Measurements from ENCODE around the gene ZBTB7A. TPM values are rescaled to one million over a fixed set of nuclear protein-coding genes. Genes with fewer than 3 reads are reported as not detected.

ZBTB7A gene
- total and polyA plus RNA-seq, 2 experiments from 2014 or later, result 18.6 to 20.5 TPM

DNA sequence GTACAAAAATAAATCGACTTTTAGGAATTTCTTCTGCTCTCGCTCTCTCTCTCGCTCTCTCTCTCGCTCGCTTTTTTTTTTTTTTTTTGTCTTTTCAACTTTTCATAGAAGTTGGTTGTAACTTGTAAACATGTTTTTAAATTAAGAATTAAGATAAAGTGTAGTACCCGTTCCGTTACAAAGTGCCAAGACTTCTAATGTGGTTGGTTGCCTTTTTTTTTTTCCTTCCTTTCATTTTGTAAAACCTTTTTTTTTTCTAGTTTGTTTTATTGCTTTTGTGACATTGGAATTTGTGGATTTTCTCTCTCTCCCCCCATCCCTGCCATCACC, 20.4 kb downstream of the ZBTB7A start:
- Histone ChIP-seq H3K9me3 (ENCODE audit: low read depth) (no peaks in the 10 kb centered on the region), H3K27ac (no peak overlapping the region), H3K4me3 (no peak overlapping the region), H3K27me3 (no peaks in the 10 kb centered on the region), H3K36me3 (peaks cover 5% of the 10 kb centered on the region), H3K4me1 (ENCODE audit: low read depth) (no peaks in the 10 kb centered on the region)
- TF ChIP-seq, protein P1, sequence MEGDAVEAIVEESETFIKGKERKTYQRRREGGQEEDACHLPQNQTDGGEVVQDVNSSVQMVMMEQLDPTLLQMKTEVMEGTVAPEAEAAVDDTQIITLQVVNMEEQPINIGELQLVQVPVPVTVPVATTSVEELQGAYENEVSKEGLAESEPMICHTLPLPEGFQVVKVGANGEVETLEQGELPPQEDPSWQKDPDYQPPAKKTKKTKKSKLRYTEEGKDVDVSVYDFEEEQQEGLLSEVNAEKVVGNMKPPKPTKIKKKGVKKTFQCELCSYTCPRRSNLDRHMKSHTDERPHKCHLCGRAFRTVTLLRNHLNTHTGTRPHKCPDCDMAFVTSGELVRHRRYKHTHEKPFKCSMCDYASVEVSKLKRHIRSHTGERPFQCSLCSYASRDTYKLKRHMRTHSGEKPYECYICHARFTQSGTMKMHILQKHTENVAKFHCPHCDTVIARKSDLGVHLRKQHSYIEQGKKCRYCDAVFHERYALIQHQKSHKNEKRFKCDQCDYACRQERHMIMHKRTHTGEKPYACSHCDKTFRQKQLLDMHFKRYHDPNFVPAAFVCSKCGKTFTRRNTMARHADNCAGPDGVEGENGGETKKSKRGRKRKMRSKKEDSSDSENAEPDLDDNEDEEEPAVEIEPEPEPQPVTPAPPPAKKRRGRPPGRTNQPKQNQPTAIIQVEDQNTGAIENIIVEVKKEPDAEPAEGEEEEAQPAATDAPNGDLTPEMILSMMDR (IDR thresholded peaks at IDR 0.05; ENCODE audit: low read depth, low read length), result no peak
- no peak for DNase-seq (ENCODE audit: low read depth in 1 of 2, low spot score in 1 of 2)

DNA sequence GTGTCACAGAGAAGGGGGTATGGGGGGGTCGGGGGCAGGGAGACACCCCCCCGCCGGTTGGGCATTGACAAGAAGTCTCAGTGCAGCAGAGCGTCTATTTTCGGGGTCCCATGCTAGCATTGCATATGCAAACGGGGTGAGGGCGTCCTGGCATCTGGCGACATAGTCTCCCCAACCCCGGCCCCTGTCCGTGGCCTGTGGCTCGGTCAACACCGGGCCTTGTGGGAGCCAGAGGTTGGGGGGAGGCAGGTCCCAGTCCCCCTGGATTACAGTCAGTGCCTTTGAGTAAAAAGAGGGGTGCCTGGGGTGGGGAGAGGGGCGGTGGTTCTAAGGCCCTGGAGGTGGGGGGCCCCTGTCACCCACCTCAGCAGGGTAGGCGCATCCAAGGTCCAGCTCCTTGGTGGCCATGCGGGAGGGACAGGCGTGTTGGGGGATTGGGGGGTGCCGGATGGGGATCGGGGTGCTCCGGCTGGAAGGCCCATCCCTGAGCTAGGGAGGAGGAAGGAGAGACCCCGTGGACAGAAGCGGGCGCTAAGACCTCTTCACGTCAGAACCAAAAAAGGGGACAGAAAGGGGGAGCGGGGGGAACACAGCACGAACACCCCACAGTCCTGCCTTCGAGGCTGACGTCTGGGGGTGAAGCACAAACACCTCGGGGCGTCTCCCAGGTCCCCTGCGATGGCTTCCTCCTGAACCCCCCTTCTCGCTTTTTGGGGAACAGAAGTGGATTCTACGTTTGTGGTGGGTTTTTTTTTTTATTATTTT, 20.9 kb downstream of the ZBTB7A start:
- peaks cover 5% of the 10 kb centered on the region for H3K36me3 ChIP-seq
- TF ChIP-seq, protein P1 (IDR thresholded peaks at IDR 0.05; ENCODE audit: low read depth, low read length), result no peak
- DNase-seq (ENCODE audit: low read depth in 1 of 2, low spot score in 1 of 2), result no peak
- H3K27me3 ChIP-seq, result no peaks in the 10 kb centered on the region
- H3K4me3 ChIP-seq, result no peak overlapping the region
- no peaks in the 10 kb centered on the region for H3K9me3 ChIP-seq (ENCODE audit: low read depth)
- H3K27ac ChIP-seq, result no peak overlapping the region
- no peaks in the 10 kb centered on the region for H3K4me1 ChIP-seq (ENCODE audit: low read depth)

DNA sequence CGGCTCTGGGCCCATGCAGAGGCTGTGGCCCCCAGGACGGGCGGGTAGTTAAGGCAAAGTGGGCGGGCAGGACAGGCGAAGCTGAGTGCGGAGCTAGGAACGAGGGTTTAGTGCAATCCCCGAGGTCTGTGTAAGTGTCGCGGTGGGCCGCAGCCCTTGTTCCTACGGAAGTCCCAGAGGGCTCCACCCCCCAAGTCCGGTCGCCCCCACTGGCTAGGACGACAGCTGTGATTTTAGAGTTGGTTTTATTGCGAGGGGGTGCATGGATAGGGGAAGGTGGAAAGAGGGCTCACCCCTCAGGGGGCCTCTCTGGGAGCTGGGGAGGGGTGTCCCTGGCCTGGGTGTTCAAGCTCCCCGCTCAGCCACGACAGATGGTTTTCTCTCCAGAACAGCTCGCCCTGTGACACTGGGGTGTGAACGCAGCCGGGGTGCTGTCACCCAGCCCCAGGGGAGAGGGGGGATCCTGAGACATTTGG, 21.7 kb downstream of the ZBTB7A start:
- Histone ChIP-seq H3K4me3 (no peak overlapping the region), H3K36me3 (peaks cover 5% of the 10 kb centered on the region), H3K27me3 (no peaks in the 10 kb centered on the region), H3K4me1 (ENCODE audit: low read depth) (no peaks in the 10 kb centered on the region), H3K27ac (no peak overlapping the region), H3K9me3 (ENCODE audit: low read depth) (no peaks in the 10 kb centered on the region)
- TF ChIP-seq, protein P1 (IDR thresholded peaks at IDR 0.05; ENCODE audit: low read depth, low read length), result no peak
- DNase-seq (ENCODE audit: low read depth in 1 of 2, low spot score in 1 of 2), result no peak

DNA sequence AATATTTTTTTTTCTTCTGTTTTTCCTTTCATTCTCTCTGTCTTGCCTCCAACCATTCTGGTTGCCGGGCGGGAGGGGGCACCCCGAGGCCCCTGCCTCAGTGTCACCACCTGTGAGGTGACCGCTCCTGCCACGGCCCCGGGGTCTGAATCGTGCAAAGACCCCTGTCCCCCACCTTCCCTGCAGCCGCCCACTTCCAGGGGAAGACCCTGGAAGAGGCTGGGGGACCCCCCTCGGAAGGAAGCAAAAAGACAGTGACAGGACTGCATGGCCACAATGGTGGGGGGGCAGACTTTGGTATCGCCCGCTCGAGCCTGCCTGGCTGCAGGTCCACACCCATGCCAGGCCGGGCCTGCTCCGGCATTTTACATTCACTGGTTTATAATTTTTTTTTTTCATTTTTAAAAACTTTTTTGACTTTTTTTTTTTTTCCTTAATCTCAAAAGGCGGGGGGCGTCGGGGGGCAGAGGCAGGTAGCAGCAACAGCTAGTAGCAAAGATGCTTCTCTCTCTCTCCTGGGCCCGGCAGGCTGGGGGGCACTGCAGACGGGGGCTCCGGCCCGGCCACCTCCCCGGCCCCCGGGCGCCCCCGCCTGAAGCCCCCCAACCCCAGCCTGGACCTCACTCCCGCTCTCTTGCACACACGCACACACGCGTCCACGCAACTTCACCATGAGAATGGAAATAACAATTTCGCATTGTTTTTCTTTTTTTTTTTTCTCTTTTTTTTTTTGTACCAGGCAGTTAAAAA, 22.6 kb downstream of the ZBTB7A start:
- no peak for DNase-seq (ENCODE audit: low read depth in 1 of 2, low spot score in 1 of 2)
- TF ChIP-seq, protein P1 (IDR thresholded peaks at IDR 0.05; ENCODE audit: low read depth, low read length), result no peak
- Histone ChIP-seq H3K36me3 (peaks cover 3% of the 10 kb centered on the region), H3K4me3 (no peak overlapping the region), H3K27ac (no peak overlapping the region), H3K27me3 (no peaks in the 10 kb centered on the region), H3K9me3 (ENCODE audit: low read depth) (no peaks in the 10 kb centered on the region), H3K4me1 (ENCODE audit: low read depth) (no peaks in the 10 kb centered on the region)

DNA sequence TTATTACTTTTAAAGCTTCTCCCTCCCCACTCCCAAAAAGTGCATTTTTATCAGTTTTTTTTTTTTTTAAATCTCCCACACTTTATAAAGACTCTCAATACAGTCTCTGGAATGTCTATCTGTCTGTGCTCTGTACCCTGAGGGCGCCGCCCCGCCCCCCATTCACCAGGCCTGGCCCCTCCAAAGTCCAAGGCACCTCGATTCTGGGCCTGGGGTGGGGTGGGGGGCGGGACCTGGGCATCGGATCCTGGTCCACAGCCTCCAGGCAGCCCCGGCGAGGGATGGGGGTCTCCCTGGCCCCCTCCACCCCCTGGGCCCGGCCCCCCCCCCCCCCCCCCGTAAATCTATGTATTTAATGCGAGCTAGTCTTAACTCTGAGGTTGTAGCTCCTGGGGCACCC, 23.3 kb downstream of the ZBTB7A start:
- H3K27me3 ChIP-seq, result no peaks in the 10 kb centered on the region
- H3K9me3 ChIP-seq (ENCODE audit: low read depth), result no peaks in the 10 kb centered on the region
- no peak for DNase-seq (ENCODE audit: low read depth in 1 of 2, low spot score in 1 of 2)
- no peak overlapping the region for H3K27ac ChIP-seq
- peaks cover 3% of the 10 kb centered on the region for H3K36me3 ChIP-seq
- no peaks in the 10 kb centered on the region for H3K4me1 ChIP-seq (ENCODE audit: low read depth)
- TF ChIP-seq, protein P1 (IDR thresholded peaks at IDR 0.05; ENCODE audit: low read depth, low read length), result no peak
- H3K4me3 ChIP-seq, result no peak overlapping the region
